ENCODE measurements around the gene RIC8B. TPM values are rescaled to one million over a fixed set of nuclear protein-coding genes. Genes with fewer than 3 reads are reported as not detected.

Gene RIC8B
- total and polyA plus RNA-seq, 12 donors, result 6.6 to 32.1 (median 22.3) TPM

DNA sequence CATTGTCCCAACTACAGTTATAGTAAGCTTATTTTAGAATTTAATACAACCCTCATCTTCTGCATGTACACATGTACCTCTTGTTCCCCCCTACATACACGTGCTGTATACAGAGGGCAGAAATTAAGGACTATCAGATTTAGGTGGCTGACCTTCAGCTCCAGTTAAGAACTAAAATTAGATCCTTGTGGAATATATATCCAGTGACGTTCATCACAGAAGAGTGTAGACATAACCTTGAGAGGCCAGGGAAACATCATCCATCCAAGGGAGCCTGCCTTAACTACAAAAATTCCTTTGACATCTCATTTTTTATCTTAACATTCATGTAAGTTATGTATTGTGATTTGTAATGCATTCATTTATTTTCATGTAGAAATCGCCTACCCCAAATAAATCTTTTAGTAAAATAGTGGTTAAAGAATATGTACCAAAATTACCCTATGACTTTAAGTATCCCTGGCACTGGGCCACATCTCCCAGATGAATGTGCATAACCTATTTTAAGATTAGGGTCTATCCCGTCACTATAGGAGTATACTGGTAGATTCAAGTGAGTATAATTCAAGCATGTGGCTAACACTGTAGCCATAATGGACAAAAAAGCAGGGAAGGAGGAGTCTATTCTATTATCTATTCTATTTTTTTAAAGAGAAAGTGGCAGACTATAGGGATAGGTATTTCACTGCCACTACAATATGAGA lies 27.5 kb downstream of the RIC8B start:
- WGBS, 2 donors, result 49 to 62% methylated on average over 4 of the region's 4 CpGs
- Histone ChIP-seq H3K4me3 (no peak overlapping the region), H3K9me3 (no peaks in the 10 kb centered on the region), H3K27ac (peak overlapping the region in 7 of 10 donors; percentile 16 to 57 (median 45)), H3K4me1 (peaks cover 0 to 28% (median 0%) of the 10 kb centered on the region in 9 donors), H3K36me3 (peaks cover 0 to 29% (median 9%) of the 10 kb centered on the region in 9 donors), H3K27me3 (no peaks in the 10 kb centered on the region)
- DNase-seq (no peak), ATAC-seq (peak in 6 of 8 donors; percentile 68 to 89 (median 86))
- TF ChIP-seq, protein P1, sequence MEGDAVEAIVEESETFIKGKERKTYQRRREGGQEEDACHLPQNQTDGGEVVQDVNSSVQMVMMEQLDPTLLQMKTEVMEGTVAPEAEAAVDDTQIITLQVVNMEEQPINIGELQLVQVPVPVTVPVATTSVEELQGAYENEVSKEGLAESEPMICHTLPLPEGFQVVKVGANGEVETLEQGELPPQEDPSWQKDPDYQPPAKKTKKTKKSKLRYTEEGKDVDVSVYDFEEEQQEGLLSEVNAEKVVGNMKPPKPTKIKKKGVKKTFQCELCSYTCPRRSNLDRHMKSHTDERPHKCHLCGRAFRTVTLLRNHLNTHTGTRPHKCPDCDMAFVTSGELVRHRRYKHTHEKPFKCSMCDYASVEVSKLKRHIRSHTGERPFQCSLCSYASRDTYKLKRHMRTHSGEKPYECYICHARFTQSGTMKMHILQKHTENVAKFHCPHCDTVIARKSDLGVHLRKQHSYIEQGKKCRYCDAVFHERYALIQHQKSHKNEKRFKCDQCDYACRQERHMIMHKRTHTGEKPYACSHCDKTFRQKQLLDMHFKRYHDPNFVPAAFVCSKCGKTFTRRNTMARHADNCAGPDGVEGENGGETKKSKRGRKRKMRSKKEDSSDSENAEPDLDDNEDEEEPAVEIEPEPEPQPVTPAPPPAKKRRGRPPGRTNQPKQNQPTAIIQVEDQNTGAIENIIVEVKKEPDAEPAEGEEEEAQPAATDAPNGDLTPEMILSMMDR (IDR thresholded peaks at IDR 0.05), result no peak
- intact Hi-C loops (cut with DNase I), result no loop called here

DNA sequence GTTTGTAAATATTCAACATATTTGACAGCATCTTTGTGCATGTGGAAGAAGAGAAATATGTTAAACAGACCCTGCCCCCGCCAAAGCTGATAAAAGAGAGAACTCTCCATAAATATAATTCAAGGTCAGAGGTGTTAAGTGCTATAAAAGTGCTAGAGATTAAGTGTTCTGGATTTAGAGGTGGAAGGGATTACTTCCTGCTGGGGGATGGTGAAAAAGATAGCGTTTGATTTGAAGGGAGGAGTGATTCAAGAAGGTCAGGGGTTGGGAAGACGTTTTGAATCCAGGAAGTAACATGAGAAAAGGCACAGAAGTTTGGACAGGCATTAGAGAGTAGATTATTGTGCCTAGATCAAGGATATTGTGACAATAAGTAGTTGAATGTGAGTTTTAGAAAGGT lies 30.2 kb downstream of the RIC8B start:
- ATAC-seq (peak in 1 of 8 donors; percentile 41), DNase-seq (no peak)
- TF ChIP-seq, protein P1 (IDR thresholded peaks at IDR 0.05), result no peak
- Histone ChIP-seq H3K36me3 (peaks cover 0 to 33% (median 9%) of the 10 kb centered on the region in 9 donors), H3K4me3 (no peak overlapping the region), H3K27ac (no peak overlapping the region), H3K27me3 (no peaks in the 10 kb centered on the region), H3K4me1 (peaks cover 0 to 23% (median 0%) of the 10 kb centered on the region in 9 donors), H3K9me3 (no peaks in the 10 kb centered on the region)
- WGBS, 2 donors, result 29 to 37% methylated on average over 3 of the region's 3 CpGs
- intact Hi-C loops (cut with DNase I), result no loop called here

DNA sequence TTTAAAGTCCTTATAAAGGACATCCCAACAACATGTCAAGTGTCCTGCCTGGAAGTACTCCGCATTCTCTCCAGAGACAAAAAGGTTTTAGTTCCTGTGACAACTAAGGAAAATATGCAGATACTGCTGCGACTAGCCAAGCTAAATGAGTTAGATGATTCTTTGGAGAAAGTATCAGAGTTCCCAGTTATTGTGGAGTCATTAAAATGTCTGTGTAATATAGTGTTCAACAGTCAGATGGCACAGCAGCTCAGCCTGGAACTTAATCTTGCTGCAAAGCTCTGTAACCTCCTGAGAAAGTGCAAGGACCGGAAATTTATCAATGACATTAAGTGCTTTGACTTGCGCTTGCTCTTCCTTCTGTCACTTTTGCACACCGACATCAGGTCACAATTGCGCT lies 40.2 kb downstream of the RIC8B start:
- Histone ChIP-seq H3K4me1 (peaks cover 0 to 7% (median 0%) of the 10 kb centered on the region in 9 donors), H3K9me3 (no peaks in the 10 kb centered on the region), H3K27me3 (no peaks in the 10 kb centered on the region), H3K4me3 (no peak overlapping the region), H3K27ac (no peak overlapping the region), H3K36me3 (peaks cover 0 to 28% (median 4%) of the 10 kb centered on the region in 9 donors)
- peak in 2 of 8 donors; percentile 42 to 44 for ATAC-seq
- no peak for DNase-seq
- TF ChIP-seq, protein P1 (IDR thresholded peaks at IDR 0.05), result no peak
- 78 to 87% methylated on average over 6 of the region's 6 CpGs for WGBS, 2 donors
- intact Hi-C loops (cut with DNase I), result no loop called here

DNA sequence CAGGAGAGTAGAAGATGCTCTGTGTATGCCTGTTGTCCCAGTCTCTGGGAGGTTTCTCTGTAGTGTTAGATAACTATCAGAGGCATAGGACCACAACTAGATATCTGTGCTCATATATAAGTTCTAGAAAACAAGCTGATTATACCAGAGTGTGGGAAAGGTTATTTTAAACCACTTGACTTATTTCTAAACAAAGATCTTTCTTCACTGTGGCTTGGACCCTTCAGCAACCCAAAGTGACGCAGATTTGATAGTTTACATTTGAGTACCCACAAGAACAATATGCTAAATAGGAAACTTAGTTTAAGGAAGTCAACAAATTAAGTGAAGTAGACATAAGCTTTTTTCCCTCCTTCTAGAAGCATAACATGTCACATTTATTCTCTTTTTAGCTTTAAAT lies 41.3 kb downstream of the RIC8B start:
- Histone ChIP-seq H3K9me3 (no peaks in the 10 kb centered on the region), H3K4me3 (no peak overlapping the region), H3K36me3 (peaks cover 0 to 35% (median 4%) of the 10 kb centered on the region in 9 donors), H3K4me1 (peaks cover 0 to 7% (median 0%) of the 10 kb centered on the region in 9 donors), H3K27ac (no peak overlapping the region), H3K27me3 (no peaks in the 10 kb centered on the region)
- no peak for DNase-seq
- no peak for ATAC-seq
- intact Hi-C loops (cut with DNase I), result no loop called here
- WGBS, 2 donors, result 94 to 98% methylated on average over 1 of the region's 1 CpG
- TF ChIP-seq, protein P1 (IDR thresholded peaks at IDR 0.05), result no peak
